GM19193 (cell line): ENCODE data around the gene RNF180.

Experiments
- POLR2A ChIP-seq: IDR thresholded peaks from 4 replicates; pipeline ENCODE4 v1.6.1; 2011; ENCODE audit not compliant: insufficient read depth, insufficient read length; ENCODE audit errors: extremely low read depth

The RNF180 gene

GRCh38 chr5:64161420-64161819, 4.2 kb upstream of the RNF180 start:
- TF ChIP-seq POLR2A = no peak

- TF ChIP-seq POLR2A = no peak
Observed at GRCh38 chr5:64163135-64163534, 2.5 kb upstream of the RNF180 start.

GRCh38 chr5:64163746-64164145, 1.9 kb upstream of the RNF180 start:
- no peak for TF ChIP-seq POLR2A

- TF ChIP-seq POLR2A = no peak
Observed at GRCh38 chr5:64164166-64164565, 1.5 kb upstream of the RNF180 start.

GRCh38 chr5:64165160-64165499, 513 bp upstream of the RNF180 start:
- TF ChIP-seq POLR2A = no peak

- TF ChIP-seq POLR2A = no peak
Observed at GRCh38 chr5:64166201-64166959, 737 bp downstream of the RNF180 start.

- no peak for TF ChIP-seq POLR2A
Observed at GRCh38 chr5:64176301-64176700, 10.7 kb downstream of the RNF180 start.

GRCh38 chr5:64180661-64181343, 15.2 kb downstream of the RNF180 start:
- no peak for TF ChIP-seq POLR2A

GRCh38 chr5:64181440-64181839, 15.8 kb downstream of the RNF180 start:
- no peak for TF ChIP-seq POLR2A

- TF ChIP-seq POLR2A = no peak
Observed at GRCh38 chr5:64183956-64184355, 18.3 kb downstream of the RNF180 start.

- TF ChIP-seq POLR2A = no peak
Observed at GRCh38 chr5:64184832-64185231, 19.2 kb downstream of the RNF180 start.

- no peak for TF ChIP-seq POLR2A
Observed at GRCh38 chr5:64188776-64189175, 23.1 kb downstream of the RNF180 start.

- TF ChIP-seq POLR2A = no peak
Observed at GRCh38 chr5:64190562-64191306, 25.1 kb downstream of the RNF180 start.

GRCh38 chr5:64195981-64196380, 30.3 kb downstream of the RNF180 start:
- TF ChIP-seq POLR2A = no peak

GRCh38 chr5:64199425-64199824, 33.8 kb downstream of the RNF180 start:
- no peak for TF ChIP-seq POLR2A

GRCh38 chr5:64201996-64202395, 36.4 kb downstream of the RNF180 start:
- TF ChIP-seq POLR2A = no peak

- no peak for TF ChIP-seq POLR2A
Observed at GRCh38 chr5:64206653-64207052, 41.0 kb downstream of the RNF180 start.

- TF ChIP-seq POLR2A = no peak
Observed at GRCh38 chr5:64207978-64208377, 42.3 kb downstream of the RNF180 start.
